Liver (tissue), 9 donors: Measurements from ENCODE around the gene BIRC6. TPM values are rescaled to one million over a fixed set of nuclear protein-coding genes. Genes with fewer than 3 reads are reported as not detected.

Experiments used
- DNase-seq: peaks from one replicate; pipeline ENCODE4 v3.0.0-alpha.2; 2017; ENCODE audit warnings: low spot score
- H3K27ac ChIP-seq, 2 donors: one replicate each; pipeline ENCODE4 v1.7.0; 2013; ENCODE audit warnings: inconsistent platforms in 2 of 2, low read length in 2 of 2, control low read depth in 1 of 2, low read depth in 1 of 2, mild to moderate bottlenecking in 1 of 2
- H3K27me3 ChIP-seq, 4 donors: one replicate each; pipeline versions ENCODE4 v1.6.1 to v1.7.0; 2013; ENCODE audit warnings: low read length in 3 of 4, inconsistent platforms in 1 of 4, mild to moderate bottlenecking in 1 of 4, moderate library complexity in 1 of 4; ENCODE audit not compliant: control insufficient read depth in 4 of 4, insufficient read depth in 4 of 4
- H3K36me3 ChIP-seq, 4 donors: one replicate each; pipeline versions ENCODE4 v1.6.1 to v1.7.0; 2013; ENCODE audit warnings: low read length in 3 of 4, mild to moderate bottlenecking in 3 of 4, low read depth in 1 of 4, moderate library complexity in 1 of 4; ENCODE audit not compliant: control insufficient read depth in 4 of 4, insufficient read depth in 3 of 4
- H3K4me1 ChIP-seq, 4 donors: one replicate each; pipeline versions ENCODE4 v1.6.1 to v1.7.0; 2013; ENCODE audit warnings: low read length in 3 of 4, mild to moderate bottlenecking in 3 of 4, moderate library complexity in 1 of 4; ENCODE audit not compliant: control insufficient read depth in 4 of 4, insufficient read depth in 4 of 4
- H3K4me3 ChIP-seq, 3 donors: one replicate each; pipeline versions ENCODE4 v1.6.1 to v1.7.0; 2013; ENCODE audit warnings: low read length in 3 of 3, control low read depth in 1 of 3, low read depth in 1 of 3, mild to moderate bottlenecking in 1 of 3
- H3K9ac ChIP-seq, 2 donors: one replicate each; pipeline ENCODE4 v1.7.0; 2013; ENCODE audit warnings: low read length in 2 of 2, mild to moderate bottlenecking in 2 of 2, moderate library complexity in 2 of 2, control low read depth in 1 of 2, low read depth in 1 of 2
- H3K9me3 ChIP-seq, 4 donors: one replicate each; pipeline versions ENCODE4 v1.6.1 to v1.7.0; 2013; ENCODE audit warnings: low read length in 3 of 4; ENCODE audit not compliant: control insufficient read depth in 4 of 4
- CTCF ChIP-seq: fragments of 150-350 bp; IDR thresholded peaks from 2 replicates; pipeline ENCODE4 v1.5.1; 2017; ENCODE audit warnings: improper control_type of control experiment, low read depth, low read length; ENCODE audit not compliant: missing input control
- EGR1 ChIP-seq, 2 donors: IDR thresholded peaks; 2 replicates each; pipeline ENCODE4 v1.6.1; 2016 to 2018; ENCODE audit warnings: antibody characterized with exemption in 2 of 2, low read depth in 2 of 2
- FOXA1 ChIP-seq: IDR thresholded peaks from 2 replicates; pipeline ENCODE4 v1.6.1; 2016; ENCODE audit warnings: antibody characterized with exemption
- FOXA2 ChIP-seq: IDR thresholded peaks from 2 replicates; pipeline ENCODE4 v1.6.1; 2016; ENCODE audit warnings: antibody characterized with exemption
- GABPA ChIP-seq, 2 donors: IDR thresholded peaks in 1 of 2; conservative IDR thresholded peaks in 1 of 2; 2 replicates each; pipeline ENCODE4 v1.6.1; 2016; ENCODE audit warnings: antibody characterized with exemption in 2 of 2, mild to moderate bottlenecking in 1 of 2, moderate library complexity in 1 of 2
- HNF4A ChIP-seq, 2 donors: conservative IDR thresholded peaks; 2 replicates each; pipeline ENCODE4 v1.6.1; 2016; ENCODE audit warnings: antibody characterized with exemption in 2 of 2, mild to moderate bottlenecking in 2 of 2
- HNF4G ChIP-seq: IDR thresholded peaks from 2 replicates; pipeline ENCODE4 v1.6.1; 2016; ENCODE audit warnings: antibody characterized with exemption
- JUND ChIP-seq, 2 donors: IDR thresholded peaks; 2 replicates each; pipeline ENCODE4 v1.6.1; 2016; ENCODE audit warnings: antibody characterized with exemption in 2 of 2
- MAX ChIP-seq: IDR thresholded peaks from 2 replicates; pipeline ENCODE4 v1.6.1; 2016; ENCODE audit warnings: antibody characterized with exemption
- NR2F2 ChIP-seq: IDR thresholded peaks from 2 replicates; pipeline ENCODE4 v1.6.1; 2016; ENCODE audit warnings: antibody characterized with exemption
- RAD21 ChIP-seq, 2 donors: IDR thresholded peaks; 2 replicates each; pipeline ENCODE4 v1.6.1; 2016; ENCODE audit warnings: antibody characterized with exemption in 2 of 2, mild to moderate bottlenecking in 2 of 2
- RXRA ChIP-seq, 2 donors: IDR thresholded peaks; 2 replicates each; pipeline ENCODE4 v1.6.1; 2017 to 2018; ENCODE audit warnings: antibody characterized with exemption in 2 of 2, mild to moderate bottlenecking in 1 of 2
- SP1 ChIP-seq: IDR thresholded peaks from 2 replicates; pipeline ENCODE4 v1.6.1; 2018; ENCODE audit warnings: antibody characterized with exemption, mild to moderate bottlenecking
- TAF1 ChIP-seq: conservative IDR thresholded peaks from 2 replicates; pipeline ENCODE4 v1.6.1; 2016; ENCODE audit warnings: antibody characterized with exemption, mild to moderate bottlenecking
- YY1 ChIP-seq: IDR thresholded peaks from 2 replicates; pipeline ENCODE4 v1.6.1; 2016; ENCODE audit warnings: antibody characterized with exemption, mild to moderate bottlenecking
- WGBS: extraction: QIAGEN DNeasy Blood & Tissue Kit; methylation state at CpG from one replicate; pipeline ENCODE4 v1.1.7; 2013; 5-methylcytosine and 5-hydroxymethylcytosine counted together
- polyA plus RNA-seq, 2 donors: library from polyadenylated mRNA; stranded (reverse) in 1 of 2; unstranded in 1 of 2; fragments of 200-250 nt in 1 of 2; fragments of >200 nt in 1 of 2; fragmentation: Nextera tagmentation in 1 of 2; extraction: Ambion mirVana in 1 of 2; gene quantifications; one replicate each; pipeline versions ENCODE4 v1.2.1 to v1.2.3, GENCODE V29; 2013 to 2015
- total RNA-seq, 2 donors: library from RNA; depleted of rRNA; stranded (reverse); fragments of >200 nt; gene quantifications; one replicate each; pipeline ENCODE4 v1.2.3, GENCODE V29; 2014
- TF ChIP-seq, protein P1 (sequence below): IDR thresholded peaks from 2 replicates; pipeline ENCODE4 v1.6.1; 2016; ENCODE audit warnings: antibody characterized with exemption
- TF ChIP-seq, protein P2 (sequence below): IDR thresholded peaks from 2 replicates; pipeline ENCODE4 v1.6.1; 2016; ENCODE audit warnings: antibody characterized with exemption
- TF ChIP-seq, protein P3 (sequence below): IDR thresholded peaks from 2 replicates; pipeline ENCODE4 v1.6.1; 2016; ENCODE audit warnings: antibody characterized with exemption, mild to moderate bottlenecking
- donor health status: healthy.
- donor health status: healthy.
- donor health status: healthy.
- donor health status: healthy.
- donor health status: healthy.

BIRC6 gene
- total and polyA plus RNA-seq, 4 donors = 11.1 to 171 (median 45.2) TPM

DNA sequence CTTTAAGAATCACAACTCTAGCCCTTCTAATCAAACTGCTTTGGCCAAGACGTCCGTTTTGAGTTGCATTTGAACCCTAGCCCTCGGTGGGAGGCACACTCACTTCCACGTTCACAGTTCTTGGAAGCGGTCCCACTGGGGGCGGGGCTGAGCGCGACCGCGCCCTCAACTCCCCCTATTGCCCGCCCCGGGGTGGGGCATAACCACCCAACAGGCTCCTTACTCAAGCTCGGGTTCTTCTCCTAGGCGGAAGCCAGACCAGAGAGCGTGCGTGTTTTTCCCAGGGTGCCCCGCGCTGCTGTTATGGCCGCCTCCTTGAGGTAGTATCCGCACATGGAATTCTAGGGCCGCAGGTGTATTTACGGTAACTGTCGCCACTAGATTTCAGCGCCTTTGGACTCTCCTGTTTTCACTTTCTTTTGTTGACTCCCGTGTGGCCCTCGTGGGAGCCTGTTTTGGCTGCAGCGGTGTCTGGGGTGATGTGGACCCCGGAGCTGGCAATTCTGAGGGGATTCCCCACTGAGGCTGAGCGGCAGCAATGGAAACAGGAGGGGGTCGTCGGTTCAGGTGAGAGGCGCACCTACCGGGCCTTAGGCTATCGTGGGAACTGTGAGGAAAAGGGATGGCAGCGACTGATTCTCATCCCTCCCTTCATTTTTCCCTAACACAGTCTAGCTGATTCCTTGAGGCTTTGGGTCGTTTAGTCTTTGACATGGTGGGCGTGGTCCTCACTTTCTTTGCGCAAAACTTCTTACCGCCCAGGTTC lies 271.2 kb downstream of the BIRC6 start, which contains the start of gene TTC27:
TSS of gene TTC27 (plus strand) at position 237 of the 766 bp plus-strand sequence. CDS start at position 480, 243 bp downstream.
- Histone ChIP-seq H3K9me3 (no peaks in the 10 kb centered on the region), H3K27me3 (no peaks in the 10 kb centered on the region), H3K36me3 (peaks cover 0 to 8% (median under 1%) of the 10 kb centered on the region in 4 donors), H3K27ac (peak within 1 kb of the TSS; percentile 35 to 59), H3K9ac (peak within 1 kb of the TSS; percentile 87 to 94), H3K4me3 (peak within 1 kb of the TSS; percentile 94 to 100 (median 97)), H3K4me1 (peaks cover 3 to 11% (median 6%) of the 10 kb centered on the region in 4 donors)
- peak; percentile 54 to 62 for TF ChIP-seq RXRA (IDR thresholded peaks at IDR 0.05)
- TF ChIP-seq CTCF = no peak
- TF ChIP-seq HNF4A (conservative IDR thresholded peaks at IDR 0.05) = peak in 1 of 2 donors; percentile 31
- peak in 1 of 2 donors; percentile 43 for TF ChIP-seq EGR1 (IDR thresholded peaks at IDR 0.05; ENCODE audit: low read depth in 2 of 2)
- peak; percentile 42 to 47 for TF ChIP-seq RAD21 (IDR thresholded peaks at IDR 0.05)
- TF ChIP-seq, protein P1, sequence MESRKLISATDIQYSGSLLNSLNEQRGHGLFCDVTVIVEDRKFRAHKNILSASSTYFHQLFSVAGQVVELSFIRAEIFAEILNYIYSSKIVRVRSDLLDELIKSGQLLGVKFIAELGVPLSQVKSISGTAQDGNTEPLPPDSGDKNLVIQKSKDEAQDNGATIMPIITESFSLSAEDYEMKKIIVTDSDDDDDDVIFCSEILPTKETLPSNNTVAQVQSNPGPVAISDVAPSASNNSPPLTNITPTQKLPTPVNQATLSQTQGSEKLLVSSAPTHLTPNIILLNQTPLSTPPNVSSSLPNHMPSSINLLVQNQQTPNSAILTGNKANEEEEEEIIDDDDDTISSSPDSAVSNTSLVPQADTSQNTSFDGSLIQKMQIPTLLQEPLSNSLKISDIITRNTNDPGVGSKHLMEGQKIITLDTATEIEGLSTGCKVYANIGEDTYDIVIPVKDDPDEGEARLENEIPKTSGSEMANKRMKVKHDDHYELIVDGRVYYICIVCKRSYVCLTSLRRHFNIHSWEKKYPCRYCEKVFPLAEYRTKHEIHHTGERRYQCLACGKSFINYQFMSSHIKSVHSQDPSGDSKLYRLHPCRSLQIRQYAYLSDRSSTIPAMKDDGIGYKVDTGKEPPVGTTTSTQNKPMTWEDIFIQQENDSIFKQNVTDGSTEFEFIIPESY = no peak
- peak; percentile 25 for TF ChIP-seq FOXA1
- TF ChIP-seq, protein P2, sequence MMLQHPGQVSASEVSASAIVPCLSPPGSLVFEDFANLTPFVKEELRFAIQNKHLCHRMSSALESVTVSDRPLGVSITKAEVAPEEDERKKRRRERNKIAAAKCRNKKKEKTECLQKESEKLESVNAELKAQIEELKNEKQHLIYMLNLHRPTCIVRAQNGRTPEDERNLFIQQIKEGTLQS = no peak
- TF ChIP-seq FOXA2 = no peak
- TF ChIP-seq GABPA (IDR thresholded peaks at IDR 0.05 in 1 of 2, conservative IDR thresholded peaks at IDR 0.05 in 1 of 2) = peak in 1 of 2 donors; percentile 86
- no peak for TF ChIP-seq NR2F2
- TF ChIP-seq SP1 = peak; percentile 75
- peak; percentile 28 to 55 for TF ChIP-seq JUND (IDR thresholded peaks at IDR 0.05)
- peak; percentile 99 for TF ChIP-seq MAX
- TF ChIP-seq, protein P3, sequence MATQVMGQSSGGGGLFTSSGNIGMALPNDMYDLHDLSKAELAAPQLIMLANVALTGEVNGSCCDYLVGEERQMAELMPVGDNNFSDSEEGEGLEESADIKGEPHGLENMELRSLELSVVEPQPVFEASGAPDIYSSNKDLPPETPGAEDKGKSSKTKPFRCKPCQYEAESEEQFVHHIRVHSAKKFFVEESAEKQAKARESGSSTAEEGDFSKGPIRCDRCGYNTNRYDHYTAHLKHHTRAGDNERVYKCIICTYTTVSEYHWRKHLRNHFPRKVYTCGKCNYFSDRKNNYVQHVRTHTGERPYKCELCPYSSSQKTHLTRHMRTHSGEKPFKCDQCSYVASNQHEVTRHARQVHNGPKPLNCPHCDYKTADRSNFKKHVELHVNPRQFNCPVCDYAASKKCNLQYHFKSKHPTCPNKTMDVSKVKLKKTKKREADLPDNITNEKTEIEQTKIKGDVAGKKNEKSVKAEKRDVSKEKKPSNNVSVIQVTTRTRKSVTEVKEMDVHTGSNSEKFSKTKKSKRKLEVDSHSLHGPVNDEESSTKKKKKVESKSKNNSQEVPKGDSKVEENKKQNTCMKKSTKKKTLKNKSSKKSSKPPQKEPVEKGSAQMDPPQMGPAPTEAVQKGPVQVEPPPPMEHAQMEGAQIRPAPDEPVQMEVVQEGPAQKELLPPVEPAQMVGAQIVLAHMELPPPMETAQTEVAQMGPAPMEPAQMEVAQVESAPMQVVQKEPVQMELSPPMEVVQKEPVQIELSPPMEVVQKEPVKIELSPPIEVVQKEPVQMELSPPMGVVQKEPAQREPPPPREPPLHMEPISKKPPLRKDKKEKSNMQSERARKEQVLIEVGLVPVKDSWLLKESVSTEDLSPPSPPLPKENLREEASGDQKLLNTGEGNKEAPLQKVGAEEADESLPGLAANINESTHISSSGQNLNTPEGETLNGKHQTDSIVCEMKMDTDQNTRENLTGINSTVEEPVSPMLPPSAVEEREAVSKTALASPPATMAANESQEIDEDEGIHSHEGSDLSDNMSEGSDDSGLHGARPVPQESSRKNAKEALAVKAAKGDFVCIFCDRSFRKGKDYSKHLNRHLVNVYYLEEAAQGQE = peak; percentile 55
- TF ChIP-seq TAF1 = peak; percentile 59
- peak; percentile 99 for TF ChIP-seq YY1
- TF ChIP-seq HNF4G = no peak
- peak; percentile 98 for DNase-seq
- WGBS = under 1% methylated on average over 39 of the region's 39 CpGs
